ENCODE data around the gene PCDHGC3.

Gene PCDHGC3

GRCh38 chr5:141501761-141502160, 26.0 kb downstream of the PCDHGC3 start:
- Histone ChIP-seq H3K9me3 (replicated peaks; ENCODE audit: insufficient read depth, low read length) (no peaks in the 10 kb centered on the region), H4K20me1 (ENCODE audit: insufficient read depth, low read length) (no peaks in the 10 kb centered on the region), H2AFZ (ENCODE audit: low read length) (no peak overlapping the region), H3K9ac (ENCODE audit: low read length) (no peak overlapping the region), H3K79me2 (ENCODE audit: low read length) (no peaks in the 10 kb centered on the region), H3K27ac (ENCODE audit: low read length) (no peak overlapping the region), H3K4me2 (ENCODE audit: low read depth, low read length) (no peak overlapping the region), H3K27me3 (replicated peaks; ENCODE audit: insufficient read depth, low read length) (no peaks in the 10 kb centered on the region), H3K36me3 (replicated peaks; ENCODE audit: insufficient read depth, low read length) (no peaks in the 10 kb centered on the region), H3F3A (ENCODE audit: insufficient read depth, low read length) (peaks cover 4% of the 10 kb centered on the region), H3K4me1 (ENCODE audit: low read length) (peaks cover 9% of the 10 kb centered on the region), H3K4me3 (ENCODE audit: low read length) (no peak overlapping the region), H3K9me2 (replicated peaks; ENCODE audit: insufficient read depth, low read length) (no peaks in the 10 kb centered on the region)
- TF ChIP-seq EZH2 (optimal IDR thresholded peaks at IDR 0.05; ENCODE audit: low read depth, low read length) (no peak), EZH2phosphoT487 (IDR thresholded peaks at IDR 0.05; ENCODE audit: low read length) (no peak), CTCF (IDR thresholded peaks at IDR 0.05; ENCODE audit: low read length) (no peak)
- no peak for DNase-seq

GRCh38 chr5:141503681-141504080, 27.9 kb downstream of the PCDHGC3 start:
- Histone ChIP-seq H3K9ac (ENCODE audit: low read length) (no peak overlapping the region), H3K27ac (ENCODE audit: low read length) (no peak overlapping the region), H3K4me2 (ENCODE audit: low read depth, low read length) (no peak overlapping the region), H3K79me2 (ENCODE audit: low read length) (no peaks in the 10 kb centered on the region), H3K4me1 (ENCODE audit: low read length) (peaks cover 28% of the 10 kb centered on the region), H4K20me1 (ENCODE audit: insufficient read depth, low read length) (no peaks in the 10 kb centered on the region), H3K9me2 (replicated peaks; ENCODE audit: insufficient read depth, low read length) (no peaks in the 10 kb centered on the region), H3K36me3 (replicated peaks; ENCODE audit: insufficient read depth, low read length) (no peaks in the 10 kb centered on the region), H2AFZ (ENCODE audit: low read length) (no peak overlapping the region), H3F3A (ENCODE audit: insufficient read depth, low read length) (peaks cover 21% of the 10 kb centered on the region), H3K9me3 (replicated peaks; ENCODE audit: insufficient read depth, low read length) (no peaks in the 10 kb centered on the region), H3K4me3 (ENCODE audit: low read length) (no peak overlapping the region), H3K27me3 (replicated peaks; ENCODE audit: insufficient read depth, low read length) (no peaks in the 10 kb centered on the region)
- no peak for DNase-seq
- no peak for TF ChIP-seq EZH2 (optimal IDR thresholded peaks at IDR 0.05; ENCODE audit: low read depth, low read length)
- TF ChIP-seq CTCF (IDR thresholded peaks at IDR 0.05; ENCODE audit: low read length): no peak
- no peak for TF ChIP-seq EZH2phosphoT487 (IDR thresholded peaks at IDR 0.05; ENCODE audit: low read length)

GRCh38 chr5:141504216-141504615, 28.4 kb downstream of the PCDHGC3 start:
- no peak overlapping the region for H3K9ac ChIP-seq (ENCODE audit: low read length)
- no peak overlapping the region for H2AFZ ChIP-seq (ENCODE audit: low read length)
- H3F3A ChIP-seq (ENCODE audit: insufficient read depth, low read length): peaks cover 21% of the 10 kb centered on the region
- H4K20me1 ChIP-seq (ENCODE audit: insufficient read depth, low read length): no peaks in the 10 kb centered on the region
- H3K4me3 ChIP-seq (ENCODE audit: low read length): no peak overlapping the region
- H3K27ac ChIP-seq (ENCODE audit: low read length): no peak overlapping the region
- H3K4me1 ChIP-seq (ENCODE audit: low read length): peaks cover 31% of the 10 kb centered on the region
- H3K27me3 ChIP-seq (replicated peaks; ENCODE audit: insufficient read depth, low read length): no peaks in the 10 kb centered on the region
- TF ChIP-seq CTCF (IDR thresholded peaks at IDR 0.05; ENCODE audit: low read length) (no peak), EZH2 (optimal IDR thresholded peaks at IDR 0.05; ENCODE audit: low read depth, low read length) (no peak), EZH2phosphoT487 (IDR thresholded peaks at IDR 0.05; ENCODE audit: low read length) (no peak)
- H3K9me2 ChIP-seq (replicated peaks; ENCODE audit: insufficient read depth, low read length): no peaks in the 10 kb centered on the region
- H3K36me3 ChIP-seq (replicated peaks; ENCODE audit: insufficient read depth, low read length): no peaks in the 10 kb centered on the region
- H3K79me2 ChIP-seq (ENCODE audit: low read length): 0 out of 2 replicates have a peak, but pooled peaks cover 3% of the 10 kb centered on the region
- no peak overlapping the region for H3K4me2 ChIP-seq (ENCODE audit: low read depth, low read length)
- H3K9me3 ChIP-seq (replicated peaks; ENCODE audit: insufficient read depth, low read length): no peaks in the 10 kb centered on the region
- DNase-seq: no peak

Data from MM.1S (cell line).